ENCODE data around the gene RPL35A. TPM values are rescaled to one million over a fixed set of nuclear protein-coding genes. Genes with fewer than 3 reads are reported as not detected.
"Not testable (repeated sequence)": the region's sequence is repeated elsewhere in the genome, so short reads cannot be mapped to it uniquely, and the experiment has no call there.

RPL35A gene
- total RNA-seq, 1 donor from 2014 or later, result 1,290 TPM

- peak overlapping the region; percentile 79 for H3K4me3 Mint-ChIP-seq
- H3K36me3 Mint-ChIP-seq (ENCODE audit: low read depth), result peaks cover 25% of the 10 kb centered on the region
- TF ChIP-seq, protein P1, sequence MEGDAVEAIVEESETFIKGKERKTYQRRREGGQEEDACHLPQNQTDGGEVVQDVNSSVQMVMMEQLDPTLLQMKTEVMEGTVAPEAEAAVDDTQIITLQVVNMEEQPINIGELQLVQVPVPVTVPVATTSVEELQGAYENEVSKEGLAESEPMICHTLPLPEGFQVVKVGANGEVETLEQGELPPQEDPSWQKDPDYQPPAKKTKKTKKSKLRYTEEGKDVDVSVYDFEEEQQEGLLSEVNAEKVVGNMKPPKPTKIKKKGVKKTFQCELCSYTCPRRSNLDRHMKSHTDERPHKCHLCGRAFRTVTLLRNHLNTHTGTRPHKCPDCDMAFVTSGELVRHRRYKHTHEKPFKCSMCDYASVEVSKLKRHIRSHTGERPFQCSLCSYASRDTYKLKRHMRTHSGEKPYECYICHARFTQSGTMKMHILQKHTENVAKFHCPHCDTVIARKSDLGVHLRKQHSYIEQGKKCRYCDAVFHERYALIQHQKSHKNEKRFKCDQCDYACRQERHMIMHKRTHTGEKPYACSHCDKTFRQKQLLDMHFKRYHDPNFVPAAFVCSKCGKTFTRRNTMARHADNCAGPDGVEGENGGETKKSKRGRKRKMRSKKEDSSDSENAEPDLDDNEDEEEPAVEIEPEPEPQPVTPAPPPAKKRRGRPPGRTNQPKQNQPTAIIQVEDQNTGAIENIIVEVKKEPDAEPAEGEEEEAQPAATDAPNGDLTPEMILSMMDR (conservative IDR thresholded peaks at IDR 0.05), result no peak
- H3K9me3 Mint-ChIP-seq, result peaks cover 3% of the 10 kb centered on the region
- no peak for DNase-seq (ENCODE audit: low read depth, low spot score)
- H3K4me1 Mint-ChIP-seq, result peaks cover 52% of the 10 kb centered on the region
- peaks cover 5% of the 10 kb centered on the region for H3K27me3 Mint-ChIP-seq (ENCODE audit: low read depth)
- no peak overlapping the region for H3K27ac Mint-ChIP-seq (ENCODE audit: unreplicated experiment)
These were observed 6.6 kb downstream of the RPL35A start for GRCh38 chr3:197956626-197956988.

GRCh38 chr3:197957790-197958133, 7.8 kb downstream of the RPL35A start:
- Mint-ChIP-seq H3K4me1 (peaks cover 50% of the 10 kb centered on the region), H3K36me3 (ENCODE audit: low read depth) (peaks cover 25% of the 10 kb centered on the region), H3K4me3 (peak overlapping the region; percentile 79), H3K27me3 (ENCODE audit: low read depth) (peaks cover 5% of the 10 kb centered on the region), H3K27ac (ENCODE audit: unreplicated experiment) (peak overlapping the region; percentile 46), H3K9me3 (peaks cover 3% of the 10 kb centered on the region)
- TF ChIP-seq, protein P1 (conservative IDR thresholded peaks at IDR 0.05), result no peak
- DNase-seq (ENCODE audit: low read depth, low spot score), result no peak

- H3K4me1 Mint-ChIP-seq, result peaks cover 46% of the 10 kb centered on the region
- no peak for DNase-seq (ENCODE audit: low read depth, low spot score)
- peaks cover 24% of the 10 kb centered on the region for H3K36me3 Mint-ChIP-seq (ENCODE audit: low read depth)
- TF ChIP-seq, protein P1 (conservative IDR thresholded peaks at IDR 0.05), result no peak
- peaks cover 5% of the 10 kb centered on the region for H3K27me3 Mint-ChIP-seq (ENCODE audit: low read depth)
- H3K9me3 Mint-ChIP-seq, result peaks cover 3% of the 10 kb centered on the region
- H3K27ac Mint-ChIP-seq (ENCODE audit: unreplicated experiment), result no peak overlapping the region
- H3K4me3 Mint-ChIP-seq, result peak overlapping the region; percentile 65
These were observed 8.4 kb downstream of the RPL35A start for GRCh38 chr3:197958346-197958745.

GRCh38 chr3:197958848-197959247, 8.9 kb downstream of the RPL35A start:
- not testable (repeated sequence) for H3K9me3 Mint-ChIP-seq; H3K27ac Mint-ChIP-seq (ENCODE audit: unreplicated experiment); H3K27me3 Mint-ChIP-seq (ENCODE audit: low read depth); DNase-seq (ENCODE audit: low read depth, low spot score)
- Mint-ChIP-seq H3K36me3 (ENCODE audit: low read depth) (peaks cover 19% of the 10 kb centered on the region), H3K4me3 (peak overlapping the region; percentile 65), H3K4me1 (peaks cover 41% of the 10 kb centered on the region)

DNA sequence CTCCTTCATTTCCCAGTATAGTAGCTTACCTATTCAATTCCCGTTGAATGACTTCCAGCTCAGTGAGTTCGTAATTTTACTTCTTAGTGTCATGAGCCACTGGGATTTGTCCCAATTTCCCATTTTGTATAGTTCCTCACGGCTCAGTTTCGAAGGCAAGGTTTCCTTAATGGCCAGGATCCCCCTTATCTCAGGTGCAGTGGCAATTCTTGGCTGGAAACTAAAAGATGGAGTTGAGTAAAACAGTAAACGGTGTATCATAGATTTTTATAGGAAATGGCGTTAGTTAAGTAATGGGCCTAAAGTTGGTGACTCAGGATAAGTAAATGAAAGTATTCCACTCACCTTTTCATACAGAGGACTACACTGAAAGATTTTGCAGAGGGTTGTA, 9.5 kb downstream of the RPL35A start:
- peak overlapping the region; percentile 66 for H3K27ac Mint-ChIP-seq (ENCODE audit: unreplicated experiment)
- peaks cover 3% of the 10 kb centered on the region for H3K9me3 Mint-ChIP-seq
- H3K36me3 Mint-ChIP-seq (ENCODE audit: low read depth), result peaks cover 13% of the 10 kb centered on the region
- no peak for DNase-seq (ENCODE audit: low read depth, low spot score)
- TF ChIP-seq, protein P1 (conservative IDR thresholded peaks at IDR 0.05), result no peak
- H3K4me3 Mint-ChIP-seq, result peak overlapping the region; percentile 94
- H3K27me3 Mint-ChIP-seq (ENCODE audit: low read depth), result peaks cover 5% of the 10 kb centered on the region
- H3K4me1 Mint-ChIP-seq, result peaks cover 37% of the 10 kb centered on the region

GRCh38 chr3:197959891-197960693, 10.1 kb downstream of the RPL35A start, which contains the start of gene LMLN:
Gene LMLN (plus strand): TSS chr3:197960217. CDS start chr3:197960246, 29 bp downstream.
- Mint-ChIP-seq H3K27ac (ENCODE audit: unreplicated experiment) (peak within 1 kb of the TSS; percentile 70), H3K4me1 (peaks cover 37% of the 10 kb centered on the region), H3K36me3 (ENCODE audit: low read depth) (peaks cover 8% of the 10 kb centered on the region), H3K27me3 (ENCODE audit: low read depth) (peaks cover 5% of the 10 kb centered on the region), H3K4me3 (peak within 1 kb of the TSS; percentile 94), H3K9me3 (peaks cover 3% of the 10 kb centered on the region)
- DNase-seq (ENCODE audit: low read depth, low spot score), result peak; percentile 86
- TF ChIP-seq, protein P1 (conservative IDR thresholded peaks at IDR 0.05), result no peak

Measured in neural crest cell (in vitro differentiated cells).